Prostate gland (tissue), 2 donors: ENCODE results near the gene PRKG1. TPM values are rescaled to one million over a fixed set of nuclear protein-coding genes. Genes with fewer than 3 reads are reported as not detected.
"Not testable (repeated sequence)": the region's sequence is repeated elsewhere in the genome, so short reads cannot be mapped to it uniquely, and the experiment has no call there.

Experiments used
- DNase-seq: peaks from one replicate; pipeline ENCODE4 v3.0.0-alpha.2; 2019; ENCODE audit warnings: low spot score
- H3K27ac ChIP-seq, 2 donors: fragments of 200-600 bp; sonication (generic); 2 replicates each; pipeline ENCODE4 v1.5.1; 2017 to 2019
- H3K27me3 ChIP-seq: fragments of 200-600 bp; sonication (generic); replicated peaks from 2 replicates; pipeline ENCODE4 v1.5.1; 2019; ENCODE audit not compliant: insufficient read depth
- H3K36me3 ChIP-seq, 2 donors: fragments of 200-600 bp; sonication (generic); 1 replicate in 1 of 2; 2 replicates in 1 of 2; pipeline versions ENCODE4 v1.5.1 to v1.8.1; 2017 to 2019
- H3K4me1 ChIP-seq: fragments of 200-600 bp; sonication (generic); replicated peaks from 2 replicates; pipeline ENCODE4 v1.5.1; 2019
- H3K4me3 ChIP-seq, 2 donors: fragments of 200-600 bp; sonication (generic); 2 replicates each; pipeline ENCODE4 v1.5.1; 2017 to 2019
- H3K9me3 ChIP-seq: fragments of 200-600 bp; sonication (generic); 2 replicates; pipeline ENCODE4 v1.5.1; 2017
- POLR2A ChIP-seq: fragments of 450-650 bp; IDR thresholded peaks from one replicate; pipeline ENCODE4 v1.6.1; 2016; ENCODE audit warnings: antibody characterized with exemption, mild to moderate bottlenecking
- POLR2AphosphoS5 ChIP-seq: sonication (generic); formaldehyde crosslinking; IDR thresholded peaks from one replicate; pipeline ENCODE4 v1.6.1; 2017; ENCODE audit warnings: antibody characterized with exemption
- WGBS: methylation state at CpG from one replicate; pipeline ENCODE4 v1.1.5; 2018; 5-methylcytosine and 5-hydroxymethylcytosine counted together
- intact Hi-C: fragments of 100-400 bp; cut with DNase I; formaldehyde crosslinking; loops from one replicate; pipeline ENCODE4 v1.14.2; 2022
- total RNA-seq, 2 donors: library from RNA; depleted of rRNA; stranded (reverse); fragments of >200 nt; gene quantifications; one replicate each; pipeline ENCODE4 v1.1.0, GENCODE V29; 2016
- TF ChIP-seq, protein P1 (sequence below), 4 experiments: fragments of 200-600 bp in 2 of 4; fragments of 450-650 bp in 2 of 4; sonication (generic) in 2 of 4; IDR thresholded peaks; 1 replicate in 3 of 4; 2 replicates in 1 of 4; pipeline ENCODE4 v1.5.1; 2016 to 2019; ENCODE audit warnings: antibody characterized with exemption in 4 of 4, mild to moderate bottlenecking in 2 of 4, moderate library complexity in 2 of 4

The PRKG1 gene
- total RNA-seq, 2 donors from 2014 or later, result 2.7 to 9.0 TPM

- TF ChIP-seq POLR2A, result no peak
- TF ChIP-seq, protein P1, sequence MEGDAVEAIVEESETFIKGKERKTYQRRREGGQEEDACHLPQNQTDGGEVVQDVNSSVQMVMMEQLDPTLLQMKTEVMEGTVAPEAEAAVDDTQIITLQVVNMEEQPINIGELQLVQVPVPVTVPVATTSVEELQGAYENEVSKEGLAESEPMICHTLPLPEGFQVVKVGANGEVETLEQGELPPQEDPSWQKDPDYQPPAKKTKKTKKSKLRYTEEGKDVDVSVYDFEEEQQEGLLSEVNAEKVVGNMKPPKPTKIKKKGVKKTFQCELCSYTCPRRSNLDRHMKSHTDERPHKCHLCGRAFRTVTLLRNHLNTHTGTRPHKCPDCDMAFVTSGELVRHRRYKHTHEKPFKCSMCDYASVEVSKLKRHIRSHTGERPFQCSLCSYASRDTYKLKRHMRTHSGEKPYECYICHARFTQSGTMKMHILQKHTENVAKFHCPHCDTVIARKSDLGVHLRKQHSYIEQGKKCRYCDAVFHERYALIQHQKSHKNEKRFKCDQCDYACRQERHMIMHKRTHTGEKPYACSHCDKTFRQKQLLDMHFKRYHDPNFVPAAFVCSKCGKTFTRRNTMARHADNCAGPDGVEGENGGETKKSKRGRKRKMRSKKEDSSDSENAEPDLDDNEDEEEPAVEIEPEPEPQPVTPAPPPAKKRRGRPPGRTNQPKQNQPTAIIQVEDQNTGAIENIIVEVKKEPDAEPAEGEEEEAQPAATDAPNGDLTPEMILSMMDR (IDR thresholded peaks at IDR 0.05), result no peak
- no peak for TF ChIP-seq POLR2AphosphoS5
- intact Hi-C loops, result no loop called here
These were observed 372.8 kb downstream of the PRKG1 start for GRCh38 chr10:51447119-51447518.

GRCh38 chr10:51455762-51456161, 381.5 kb downstream of the PRKG1 start:
- DNase-seq, H3K27me3 ChIP-seq, H3K4me3 ChIP-seq, H3K27ac ChIP-seq, H3K36me3 ChIP-seq, intact Hi-C loops, H3K9me3 ChIP-seq, H3K4me1 ChIP-seq: not testable (repeated sequence)
- WGBS, result 89% methylated on average over 3 of the region's 3 CpGs

More at GRCh38 chr10:51447119-51447518, 372.8 kb downstream of the PRKG1 start:
- Histone ChIP-seq H3K4me1 (no peaks in the 10 kb centered on the region), H3K27ac (no peak overlapping the region), H3K9me3 (no peaks in the 10 kb centered on the region), H3K27me3 (no peaks in the 10 kb centered on the region), H3K4me3 (no peak overlapping the region), H3K36me3 (no peaks in the 10 kb centered on the region)
- DNase-seq, result no peak
- 95% methylated on average over 1 of the region's 1 CpG for WGBS

GRCh38 chr10:51459476-51459875, 385.2 kb downstream of the PRKG1 start:
- no peak for TF ChIP-seq POLR2A
- TF ChIP-seq, protein P1 (IDR thresholded peaks at IDR 0.05), result no peak
- TF ChIP-seq POLR2AphosphoS5, result no peak
- Histone ChIP-seq H3K27me3 (no peaks in the 10 kb centered on the region), H3K36me3 (no peaks in the 10 kb centered on the region), H3K4me1 (no peaks in the 10 kb centered on the region), H3K4me3 (no peak overlapping the region), H3K27ac (no peak overlapping the region), H3K9me3 (no peaks in the 10 kb centered on the region)
- intact Hi-C loops, result no loop called here
- WGBS, result 79% methylated on average over 1 of the region's 1 CpG
- no peak for DNase-seq

- Histone ChIP-seq H3K27me3 (no peaks in the 10 kb centered on the region), H3K9me3 (no peaks in the 10 kb centered on the region), H3K36me3 (no peaks in the 10 kb centered on the region), H3K4me3 (no peak overlapping the region), H3K4me1 (no peaks in the 10 kb centered on the region), H3K27ac (no peak overlapping the region)
- intact Hi-C loops, result no loop called here
- DNase-seq, result no peak
- TF ChIP-seq POLR2AphosphoS5 (peak; percentile 7), POLR2A (no peak)
- WGBS, result 26% methylated on average over 3 of the region's 3 CpGs
These were observed 387.9 kb downstream of the PRKG1 start for GRCh38 chr10:51462076-51462779.

DNA sequence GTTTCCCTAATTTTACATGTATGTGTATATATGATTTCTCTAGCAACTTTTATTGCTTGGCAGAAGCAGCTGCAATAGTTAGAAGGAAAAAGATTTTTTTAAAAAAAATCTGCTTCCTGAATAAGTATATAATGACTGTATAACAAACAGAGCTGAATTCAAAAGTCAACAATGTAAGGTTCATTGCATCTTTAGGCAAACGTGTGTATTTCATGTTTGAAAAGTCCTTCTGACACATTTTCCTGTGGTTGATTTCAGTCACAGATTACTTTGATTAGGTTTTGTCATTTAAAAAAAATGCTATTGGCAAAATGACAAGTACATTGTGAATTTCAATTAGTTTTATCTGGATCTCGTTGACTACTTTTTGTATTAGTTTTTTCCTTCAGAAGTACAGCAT, 394.1 kb downstream of the PRKG1 start:
- WGBS, result 26% methylated on average over 2 of the region's 2 CpGs
- no peak for DNase-seq
- TF ChIP-seq POLR2A (no peak), POLR2AphosphoS5 (no peak)
- TF ChIP-seq, protein P1 (IDR thresholded peaks at IDR 0.05), result no peak
- intact Hi-C loops, result no loop called here
- Histone ChIP-seq H3K27ac (no peak overlapping the region), H3K27me3 (no peaks in the 10 kb centered on the region), H3K4me1 (no peaks in the 10 kb centered on the region), H3K9me3 (no peaks in the 10 kb centered on the region), H3K4me3 (no peak overlapping the region), H3K36me3 (no peaks in the 10 kb centered on the region)

DNA sequence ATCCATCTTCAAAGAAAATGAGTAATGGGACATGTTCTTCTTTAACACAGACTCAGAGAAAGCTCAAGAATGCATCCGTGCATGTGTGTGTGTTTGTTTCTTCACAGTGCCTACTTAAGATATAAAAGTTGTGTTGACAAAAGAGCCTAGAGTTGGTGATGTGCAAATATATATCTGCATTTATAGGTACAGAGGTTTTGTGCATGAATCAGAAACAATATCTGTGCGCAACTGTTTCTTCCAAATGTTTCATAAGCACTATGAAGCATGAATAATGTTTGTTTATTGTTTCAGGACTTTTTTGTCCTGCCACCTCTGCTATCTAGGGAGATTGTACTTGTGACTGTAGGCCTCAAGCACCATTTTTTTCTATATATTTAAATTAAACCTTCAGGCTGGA, 395.4 kb downstream of the PRKG1 start:
- Histone ChIP-seq H3K36me3 (no peaks in the 10 kb centered on the region), H3K9me3 (no peaks in the 10 kb centered on the region), H3K27me3 (no peaks in the 10 kb centered on the region), H3K4me3 (no peak overlapping the region), H3K4me1 (no peaks in the 10 kb centered on the region), H3K27ac (no peak overlapping the region)
- 77% methylated on average over 2 of the region's 2 CpGs for WGBS
- TF ChIP-seq POLR2AphosphoS5, result no peak
- TF ChIP-seq, protein P1 (IDR thresholded peaks at IDR 0.05), result no peak
- TF ChIP-seq POLR2A, result no peak
- intact Hi-C loops, result no loop called here
- DNase-seq, result no peak
